K562 (cell line): ENCODE data around the gene SLK. TPM values are rescaled to one million over a fixed set of nuclear protein-coding genes. Genes with fewer than 3 reads are reported as not detected.

Source experiments
- ATAC-seq: fragments of 200-7000 bp; cut with Tn5 transposase; 3 replicates; pipeline ENCODE4 v1.9.1; 2020; ENCODE audit warnings: moderate library complexity
- BruUV-seq: library from RNA; stranded (reverse); fragments of 400-500 nt; replicated peaks from 2 replicates; lab custom pipeline; 2021; lab: Mats Ljungman, UMichigan
- CTCF ChIA-PET: fragments of 300-600 bp; formaldehyde crosslinking; extraction: SDS; loops from one replicate; lab custom pipeline; 2021; ENCODE audit warnings: low intra/inter-chr PET ratio; lab: Yijun Ruan, JAX
- POLR2A ChIA-PET: fragments of 300-600, 350-650 bp; sonication (Branson Sonifier 250); formaldehyde crosslinking; extraction: SDS; loops from one replicate; lab custom pipeline; 2021; ENCODE audit warnings: antibody characterized with exemption, inconsistent platforms; lab: Yijun Ruan, JAX
- DNase-seq, 4 experiments: peaks; one replicate each; pipeline versions ENCODE4 v3.0.0 to v3.0.0-alpha.2; 2011 to 2018; ENCODE audit warnings: low spot score in 3 of 4, mixed read lengths in 3 of 4; ENCODE audit errors: extremely low read depth in 1 of 4
- FAIRE-seq: peaks from 2 replicates; lab custom pipeline; 2011; peaks lifted over from hg19 to GRCh38; lab: Jason Lieb, UNC
- H2AFZ ChIP-seq: 2 replicates; pipeline ENCODE4 v1.6.0; 2011; ENCODE audit warnings: low read depth, low read length, control low read depth, inconsistent platforms
- H3K27ac ChIP-seq: fragments of 200-600 bp; 3 replicates; pipeline ENCODE4 v1.8.0; 2011; ENCODE audit warnings: low read depth, mild to moderate bottlenecking, control low read depth, inconsistent platforms, low read length, moderate library complexity, mixed read lengths; ENCODE audit errors: extremely low read depth
- H3K27me3 ChIP-seq, 2 experiments: fragments of 300-600 bp in 1 of 2; 2 replicates in 1 of 2; 3 replicates in 1 of 2; pipeline versions ENCODE4 v1.6.0 to v1.8.0; 2011; ENCODE audit warnings: inconsistent platforms in 2 of 2, low read length in 2 of 2, mild to moderate bottlenecking in 1 of 2, mixed read lengths in 1 of 2, moderate library complexity in 1 of 2; ENCODE audit not compliant: control insufficient read depth in 2 of 2, insufficient read depth in 2 of 2
- H3K36me3 ChIP-seq: fragments of 300-600 bp; 3 replicates; pipeline ENCODE4 v1.8.0; 2011; ENCODE audit warnings: mild to moderate bottlenecking, low read length, inconsistent platforms; ENCODE audit not compliant: control insufficient read depth, insufficient read depth
- H3K4me1 ChIP-seq, 2 experiments: fragments of 200-600 bp in 1 of 2; replicated peaks in 1 of 2; 2 replicates in 1 of 2; 3 replicates in 1 of 2; pipeline versions ENCODE4 v1.5.1 to v1.8.0; 2011; ENCODE audit warnings: inconsistent platforms in 2 of 2, low read length in 2 of 2, mild to moderate bottlenecking in 1 of 2, mixed read lengths in 1 of 2, moderate library complexity in 1 of 2; ENCODE audit not compliant: control insufficient read depth in 2 of 2, insufficient read depth in 2 of 2
- H3K4me2 ChIP-seq: 2 replicates; pipeline ENCODE4 v1.6.1; 2011; ENCODE audit warnings: low read length, control low read depth, inconsistent platforms, mixed read lengths; ENCODE audit not compliant: insufficient read depth
- H3K4me3 ChIP-seq: fragments of 200-600 bp; sonication (generic), shearing (Covaris generic); 2 replicates; pipeline ENCODE4 v1.5.1; 2016; ENCODE audit warnings: control low read depth, inconsistent platforms
- H3K79me2 ChIP-seq: fragments of 200-600 bp; 3 replicates; pipeline ENCODE4 v1.8.0; 2011; ENCODE audit warnings: low read length, inconsistent platforms; ENCODE audit not compliant: control insufficient read depth, insufficient read depth
- H3K9ac ChIP-seq, 2 experiments: 2 replicates each; pipeline versions ENCODE4 v1.6.0 to v1.6.1; 2011; ENCODE audit warnings: low read depth in 2 of 2, low read length in 2 of 2, control low read depth in 1 of 2, inconsistent platforms in 1 of 2, mild to moderate bottlenecking in 1 of 2, mixed read lengths in 1 of 2; ENCODE audit not compliant: insufficient read depth in 1 of 2
- H3K9me1 ChIP-seq: one replicate; pipeline ENCODE4 v1.6.0; 2011; ENCODE audit warnings: inconsistent platforms, mild to moderate bottlenecking, low read length, moderate library complexity; ENCODE audit not compliant: control insufficient read depth, insufficient read depth
- H3K9me3 ChIP-seq: replicated peaks from 2 replicates; pipeline ENCODE4 v1.5.1; 2011; ENCODE audit warnings: low read depth, low read length, inconsistent platforms; ENCODE audit not compliant: control insufficient read depth, insufficient read depth
- H4K20me1 ChIP-seq: replicated peaks from 2 replicates; pipeline ENCODE4 v1.6.1; 2011; ENCODE audit warnings: low read length, inconsistent platforms, mixed read lengths; ENCODE audit not compliant: control insufficient read depth, insufficient read depth
- ARID3A ChIP-seq: IDR thresholded peaks from 2 replicates; pipeline ENCODE4 v1.6.1; 2012; ENCODE audit warnings: low read depth, low read length, improper control_type of control experiment, borderline replicate concordance
- E2F1 ChIP-seq: sonication (generic); formaldehyde crosslinking; IDR thresholded peaks from 2 replicates; pipeline ENCODE4 v1.8.1; 2023; ENCODE audit warnings: mild to moderate bottlenecking, missing genetic modification reagents, moderate library complexity
- GATAD2A ChIP-seq: fragments of 450-650 bp; IDR thresholded peaks from 2 replicates; pipeline ENCODE4 v1.6.1; 2017
- HNRNPUL1 ChIP-seq: fragments of 200-400 bp; formaldehyde crosslinking; IDR thresholded peaks from 2 replicates; pipeline ENCODE4 v1.6.1; 2017; ENCODE audit warnings: low read length
- ILK ChIP-seq: fragments of 450-650 bp; IDR thresholded peaks from 2 replicates; pipeline ENCODE4 v1.6.1; 2016; ENCODE audit warnings: missing genetic modification characterization, low read depth, mild to moderate bottlenecking, missing compliant biosample characterization, moderate library complexity, borderline replicate concordance
- KDM1A ChIP-seq, 2 experiments: fragments of 450-650 bp; IDR thresholded peaks; 2 replicates each; pipeline ENCODE4 v1.6.1; 2016; ENCODE audit warnings: mild to moderate bottlenecking in 2 of 2
- LEF1 ChIP-seq: fragments of 450-650 bp; IDR thresholded peaks from 2 replicates; pipeline ENCODE4 v1.6.1; 2016; ENCODE audit warnings: mild to moderate bottlenecking
- PHF8 ChIP-seq: fragments of 200-600 bp; sonication (generic); IDR thresholded peaks from 2 replicates; pipeline ENCODE4 v1.6.1; 2012; ENCODE audit warnings: mixed run types, mild to moderate bottlenecking, inconsistent platforms, low read length, moderate library complexity, borderline replicate concordance
- RBM14 ChIP-seq: fragments of 200-400 bp; formaldehyde crosslinking; IDR thresholded peaks from 2 replicates; pipeline ENCODE4 v1.6.1; 2018; ENCODE audit warnings: low read depth, mild to moderate bottlenecking, low read length, moderate library complexity, borderline replicate concordance; ENCODE audit not compliant: insufficient read depth
- ZNF507 ChIP-seq: conservative IDR thresholded peaks from 2 replicates; pipeline ENCODE4 v1.6.1; 2017; ENCODE audit warnings: missing genetic modification characterization, missing compliant biosample characterization
- WGBS: fragments of 100-300 bp; shearing (Covaris generic); methylation state at CpG from one replicate; pipeline ENCODE4 v1.1.6; 2016; ENCODE audit warnings: low coverage, mixed read lengths; ENCODE audit not compliant: insufficient coverage; ENCODE audit errors: missing lambda C conversion rate; 5-methylcytosine and 5-hydroxymethylcytosine counted together
- in situ Hi-C: fragments of 300-500 bp; cut with MboI; formaldehyde crosslinking; loops from 4 replicates; pipeline ENCODE4 v1.15.0; 2018; ENCODE audit warnings: inconsistent platforms, mixed read lengths
- intact Hi-C: fragments of 100-400 bp; cut with micrococcal nuclease; formaldehyde crosslinking; loops from 2 replicates; pipeline ENCODE4 v1.14.2; 2022
- polyA plus RNA-seq, 8 experiments: library from polyadenylated mRNA; depleted of rRNA in 4 of 8; stranded (reverse) in 5 of 8; unstranded in 3 of 8; fragments of >200 nt; fragmentation: Nextera tagmentation in 2 of 8; fragmentation: Illumina TruSeq in 1 of 8; extraction: Ambion mirVana in 2 of 8; extraction: Trizol in 1 of 8; gene quantifications; 2 replicates each; pipeline versions ENCODE4 v1.2.1 to v1.2.3, GENCODE V29; 2011 to 2014; ENCODE audit warnings: inconsistent platforms in 1 of 8, missing spikeins in 1 of 8
- total RNA-seq, 7 experiments: library from RNA; depleted of rRNA in 6 of 7; stranded (reverse); fragments of >200 nt in 6 of 7; fragmentation: Illumina TruSeq in 2 of 7; extraction: Trizol in 2 of 7; gene quantifications; 2 replicates each; pipeline versions ENCODE4 v1.2.1 to v1.2.3, GENCODE V29; 2011 to 2021; ENCODE audit warnings: low replicate concordance in 1 of 7

SLK gene
- total and polyA plus RNA-seq, 9 of the 15 experiments (the other 6 are each of a cell fraction or from before 2014, with no cell fraction given) = 8.2 to 40.0 (median 23.4) TPM

- no peak overlapping the region for H3K27ac ChIP-seq
- no peak for DNase-seq
- H3K4me3 ChIP-seq = no peak overlapping the region
- CTCF ChIA-PET = interaction anchor here (0.6 kb wide), 1 partner anchor 557 kb away, joined by 5 read pairs; no protein-coding TSS in a partner anchor
- H3K27me3 ChIP-seq = no peaks in the 10 kb centered on the region
- H3K36me3 ChIP-seq = no peaks in the 10 kb centered on the region
- peaks cover 91% of the 10 kb centered on the region for H3K79me2 ChIP-seq
- H3K9me1 ChIP-seq = no peaks in the 10 kb centered on the region
- BruUV-seq = TSS peak; percentile 4
- in situ Hi-C loops = no loop called here
- no peak overlapping the region for H3K9ac ChIP-seq
- H2AFZ ChIP-seq = no peak overlapping the region
- ATAC-seq = no peak; the same call in 2 of the 3 replicates
- TF ChIP-seq RBM14 (no peak), KDM1A (IDR thresholded peaks at IDR 0.05) (0 out of 4 replicates have a peak, but pooled peaks of 1 of the 2 experiments have one; percentile 16)
- TF ChIP-seq, all 486 proteins: peak for 1
- no peaks in the 10 kb centered on the region; the same call in 1 of the 2 replicates for H4K20me1 ChIP-seq
- POLR2A ChIA-PET = interaction anchor here (1.9 kb wide), 1 partner anchor 10 kb away, joined by 8 read pairs; the partner anchor contains the start of gene SLK
- H3K4me1 ChIP-seq = peaks cover 0 to 5% of the 10 kb centered on the region in 2 experiments; a peak in 2 of 5 replicates
- no peaks in the 10 kb centered on the region for H3K9me3 ChIP-seq
- intact Hi-C loops = no loop called here
- WGBS = 100% methylated on average over 2 of the region's 2 CpGs
- H3K4me2 ChIP-seq = no peak overlapping the region
- no peak for FAIRE-seq
These were observed 10.3 kb downstream of the SLK start for GRCh38 chr10:103977204-103977603.

- 29% methylated on average over 2 of the region's 2 CpGs for WGBS
- Histone ChIP-seq H3K9ac (no peak overlapping the region), H3K27ac (no peak overlapping the region), H3K36me3 (no peaks in the 10 kb centered on the region), H3K27me3 (no peaks in the 10 kb centered on the region), H2AFZ (no peak overlapping the region), H3K4me2 (no peak overlapping the region), H3K9me1 (no peaks in the 10 kb centered on the region), H3K4me1 (peaks cover 0 to 5% of the 10 kb centered on the region in 2 experiments; a peak in 2 of 5 replicates), H4K20me1 (peaks cover 4% of the 10 kb centered on the region; the same call in 1 of the 2 replicates), H3K4me3 (no peak overlapping the region), H3K9me3 (no peaks in the 10 kb centered on the region), H3K79me2 (peaks cover 95% of the 10 kb centered on the region)
- intact Hi-C loops (no loop called here), in situ Hi-C loops (no loop called here)
- no peak for ATAC-seq
- POLR2A ChIA-PET = no interaction called here
- CTCF ChIA-PET = no interaction called here
- FAIRE-seq = no peak
- BruUV-seq = no TSS peak
- TF ChIP-seq E2F1 (CRISPR knock-in tag) = no peak
- no peak for TF ChIP-seq ARID3A
- no peak for TF ChIP-seq PHF8
- TF ChIP-seq ILK (tag) = no peak
- no peak for TF ChIP-seq GATAD2A
- no peak for TF ChIP-seq LEF1
- no peak for TF ChIP-seq ZNF507
- no peak for TF ChIP-seq HNRNPUL1
- DNase-seq = no peak
These were observed 12.6 kb downstream of the SLK start for GRCh38 chr10:103979530-103979929.
